ENCODE data around the gene ARHGEF4. TPM values are rescaled to one million over a fixed set of nuclear protein-coding genes. Genes with fewer than 3 reads are reported as not detected.

ARHGEF4 gene
- total and polyA plus RNA-seq, 10 of the 15 experiments (the other 5 are each of a cell fraction or from before 2014, with no cell fraction given), result 0.02 to 0.24 (median 0.16) TPM; not detected in 6

GRCh38 chr2:130864830-130865800 is 28.4 kb downstream of the ARHGEF4 start (continued):
- TF ChIP-seq REST (IDR thresholded peaks at IDR 0.05; ENCODE audit: low read depth, low read length), result no peak

GRCh38 chr2:130869441-130870160 is 32.9 kb downstream of the ARHGEF4 start:
- ATAC-seq (peak; percentile 28), DNase-seq (ENCODE audit: low read depth, low spot score) (no peak), FAIRE-seq (no peak)
- H3K9ac ChIP-seq (ENCODE audit: control insufficient read depth, insufficient read depth, low read length), result no peak overlapping the region
- in situ Hi-C loops (cut with MboI), result loop anchor here (5.0 kb wide), 1 partner anchor 67 kb away; no protein-coding TSS in a partner anchor
- SMC1A ChIA-PET (ENCODE audit: uncharacterized antibody, unreplicated experiment), result interaction anchor here (0.6 to 1.2 kb wide), 4 partner anchors 13 to 72 kb away, joined by 3 to 5 read pairs (median 3); no protein-coding TSS in a partner anchor
- H3K4me1 ChIP-seq (ENCODE audit: control insufficient read depth, insufficient read depth, low read length), result no peaks in the 10 kb centered on the region
- H3K36me3 ChIP-seq (ENCODE audit: control insufficient read depth in 2 of 2, insufficient read depth in 2 of 2, low read length in 1 of 2), result no peaks in the 10 kb centered on the region
- H2AFZ ChIP-seq (ENCODE audit: control insufficient read depth, low read depth, low read length), result no peak overlapping the region
- H3K9me3 ChIP-seq (replicated peaks; ENCODE audit: control insufficient read depth, insufficient read depth, low read length), result no peaks in the 10 kb centered on the region
- POLR2A ChIA-PET, result no interaction called here
- no peak overlapping the region for H3K27ac ChIP-seq (ENCODE audit: control insufficient read depth, insufficient read depth)
- RAD21 ChIA-PET (ENCODE audit: unreplicated experiment), result interaction anchor here (0.9 kb wide), 1 partner anchor 72 kb away, joined by 5 read pairs; no protein-coding TSS in a partner anchor
- H3K4me2 ChIP-seq (ENCODE audit: control insufficient read depth, insufficient read depth), result no peak overlapping the region
- no peak overlapping the region for H3K4me3 ChIP-seq
- no peaks in the 10 kb centered on the region for H3K79me2 ChIP-seq (ENCODE audit: control insufficient read depth, insufficient read depth, low read length)
- intact Hi-C loops (cut with micrococcal nuclease; ENCODE audit: unreplicated experiment), result no loop called here
- H3K27me3 ChIP-seq (replicated peaks in 1 of 2; ENCODE audit: control insufficient read depth in 2 of 2, insufficient read depth in 2 of 2, low read length in 1 of 2), result peaks cover 0 to 1% of the 10 kb centered on the region in 2 experiments; a peak in 2 of 4 replicates
- TF ChIP-seq BACH1 (IDR thresholded peaks at IDR 0.05; ENCODE audit: borderline replicate concordance) (no peak), EP300 (IDR thresholded peaks at IDR 0.05; ENCODE audit: borderline replicate concordance in 1 of 2, control insufficient read depth in 1 of 2, low read depth in 2 of 2, low read length in 2 of 2) (no peak), MTA2 (IDR thresholded peaks at IDR 0.05; ENCODE audit: low read depth) (no peak), MEF2B (IDR thresholded peaks at IDR 0.05; ENCODE audit: partially characterized antibody, poor library complexity, severe bottlenecking) (no peak)
- CTCF ChIA-PET, result interaction anchor here (1.1 to 11.5 kb wide), 2 partner anchors 29 to 70 kb away, joined by 3 to 265 read pairs; no protein-coding TSS in a partner anchor
- H4K20me1 ChIP-seq (ENCODE audit: control insufficient read depth, insufficient read depth), result no peaks in the 10 kb centered on the region
- 54% methylated on average over 18 of the region's 18 CpGs for WGBS (ENCODE audit: insufficient coverage, insufficient replicate concordance, low lambda C conversion rate, missing lambda C conversion rate)
- no TSS peak for BruUV-seq (replicated peaks)
